ENCODE measurements around the gene MLH3.

GRCh38 chr14:74964787-74965485 lies 86.3 kb downstream of the MLH3 start:
- no peak for TF ChIP-seq CTCF (conservative IDR thresholded peaks at IDR 0.05)
- TF ChIP-seq ZFX (IDR thresholded peaks at IDR 0.05), result no peak
